ENCODE measurements around the gene UTP25.

DNA sequence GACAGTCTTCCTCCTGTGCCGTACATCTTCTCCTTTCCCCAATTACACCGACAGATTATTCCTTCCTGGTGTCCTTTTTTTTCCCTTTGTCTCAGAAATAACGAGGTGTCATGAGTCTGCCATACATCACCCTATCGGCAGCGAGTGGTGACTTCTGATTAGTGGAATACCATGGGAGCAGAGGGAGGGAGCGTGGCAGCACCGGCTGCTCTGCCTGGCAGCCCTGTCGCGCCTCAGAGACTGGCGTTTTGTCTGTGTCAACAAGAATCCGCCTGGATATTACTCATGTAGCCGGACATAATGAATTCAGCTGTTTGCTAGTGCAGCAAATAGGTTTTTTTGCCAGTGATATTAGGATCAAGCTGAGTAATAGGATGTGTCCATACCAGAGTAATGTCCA is 51.8 kb downstream of the UTP25 start:
- TF ChIP-seq SP1 (IDR thresholded peaks at IDR 0.05): no peak
- no peak for TF ChIP-seq ELF4 (IDR thresholded peaks at IDR 0.05)
- TF ChIP-seq L3MBTL2 (conservative IDR thresholded peaks at IDR 0.05): no peak
- TF ChIP-seq SUZ12 (IDR thresholded peaks at IDR 0.05): no peak
- TF ChIP-seq, protein P1, sequence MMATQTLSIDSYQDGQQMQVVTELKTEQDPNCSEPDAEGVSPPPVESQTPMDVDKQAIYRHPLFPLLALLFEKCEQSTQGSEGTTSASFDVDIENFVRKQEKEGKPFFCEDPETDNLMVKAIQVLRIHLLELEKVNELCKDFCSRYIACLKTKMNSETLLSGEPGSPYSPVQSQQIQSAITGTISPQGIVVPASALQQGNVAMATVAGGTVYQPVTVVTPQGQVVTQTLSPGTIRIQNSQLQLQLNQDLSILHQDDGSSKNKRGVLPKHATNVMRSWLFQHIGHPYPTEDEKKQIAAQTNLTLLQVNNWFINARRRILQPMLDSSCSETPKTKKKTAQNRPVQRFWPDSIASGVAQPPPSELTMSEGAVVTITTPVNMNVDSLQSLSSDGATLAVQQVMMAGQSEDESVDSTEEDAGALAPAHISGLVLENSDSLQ (IDR thresholded peaks at IDR 0.05): no peak
- no peak for TF ChIP-seq ZNF384 (IDR thresholded peaks at IDR 0.05)
- no peak for TF ChIP-seq ARNT (IDR thresholded peaks at IDR 0.05)

Data from HEK293T (cell line).